ENCODE measurements around the gene TNRC6A.

GRCh38 chr16:24852281-24852721, 122.8 kb downstream of the TNRC6A start:
- no peak for TF ChIP-seq CTCF (IDR thresholded peaks at IDR 0.05)
- TF ChIP-seq POLR2A (IDR thresholded peaks at IDR 0.05): no peak
